ENCODE measurements around the gene CSTPP1. TPM values are rescaled to one million over a fixed set of nuclear protein-coding genes. Genes with fewer than 3 reads are reported as not detected.

Gene CSTPP1
- polyA plus RNA-seq, 1 donor (not counting 4 experiments of a cell fraction or from before 2014, with no cell fraction given), result 20.0 TPM

DNA sequence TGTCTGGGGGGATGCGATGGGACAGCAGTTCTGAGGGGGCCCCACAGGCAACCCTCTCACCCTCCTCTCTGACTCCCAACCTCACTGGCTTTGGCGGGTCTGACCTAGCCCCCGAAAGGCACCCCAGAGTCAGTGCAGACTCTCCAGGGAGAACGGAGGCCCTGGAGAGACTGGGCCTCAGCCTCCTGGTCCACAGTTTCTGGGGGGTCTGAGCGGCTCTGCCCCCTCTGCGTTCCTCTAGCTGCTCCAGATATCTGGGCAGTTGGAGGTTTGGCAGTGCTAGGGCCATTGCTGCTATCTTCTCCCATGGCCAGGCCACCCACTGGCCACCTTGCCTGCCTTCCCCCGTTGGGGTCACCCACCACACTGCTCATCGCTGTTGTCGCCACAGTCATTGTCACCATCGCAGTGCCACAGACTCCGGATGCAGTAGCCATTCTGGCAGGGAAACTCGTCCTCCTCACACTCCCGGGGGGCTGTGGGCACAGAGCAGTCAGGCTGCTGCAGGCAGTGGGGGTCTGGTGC lies 37.0 kb upstream of the CSTPP1 start:
- Histone ChIP-seq H3K4me2 (ENCODE audit: control insufficient read depth, extremely low read depth, insufficient read depth, low read depth, low read length) (no peak overlapping the region), H3K9me1 (ENCODE audit: control insufficient read depth, extremely low read depth, insufficient read depth, low read length) (no peaks in the 10 kb centered on the region), H3K4me3 (ENCODE audit: control insufficient read depth in 2 of 3, extremely low read depth in 1 of 3, insufficient read depth in 2 of 3, low read depth in 1 of 3, low read length in 3 of 3) (no peak overlapping the region), H3K9me3 (ENCODE audit: control insufficient read depth, low read depth, low read length) (no peaks in the 10 kb centered on the region), H3K4me1 (ENCODE audit: control insufficient read depth, extremely low read depth, insufficient read depth, low read length) (no peaks in the 10 kb centered on the region), H2AFZ (ENCODE audit: control insufficient read depth, low read length) (no peak overlapping the region), H3K27me3 (ENCODE audit: control insufficient read depth, extremely low read depth, insufficient read depth, low read length) (no peaks in the 10 kb centered on the region), H3K79me2 (ENCODE audit: control insufficient read depth, insufficient read depth, low read length) (no peaks in the 10 kb centered on the region), H4K20me1 (ENCODE audit: control insufficient read depth, extremely low read depth, insufficient read depth, low read length) (no peaks in the 10 kb centered on the region), H3K27ac (ENCODE audit: control insufficient read depth, insufficient read depth, low read length) (no peak overlapping the region), H3K36me3 (ENCODE audit: control insufficient read depth in 2 of 2, extremely low read depth in 1 of 2, insufficient read depth in 2 of 2, low read length in 2 of 2) (peaks cover 5 to 10% of the 10 kb centered on the region in 2 experiments), H3K9ac (ENCODE audit: control insufficient read depth, extremely low read depth, insufficient read depth, low read length) (no peak overlapping the region)
- dilution Hi-C loops (cut with MboI; ENCODE audit: extremely low pct_ligation_motif_present, low sequenced_read_pairs), result no loop called here
- DNase-seq (ENCODE audit: low read depth, low spot score) (no peak), FAIRE-seq (no peak)
- TF ChIP-seq, protein P1, sequence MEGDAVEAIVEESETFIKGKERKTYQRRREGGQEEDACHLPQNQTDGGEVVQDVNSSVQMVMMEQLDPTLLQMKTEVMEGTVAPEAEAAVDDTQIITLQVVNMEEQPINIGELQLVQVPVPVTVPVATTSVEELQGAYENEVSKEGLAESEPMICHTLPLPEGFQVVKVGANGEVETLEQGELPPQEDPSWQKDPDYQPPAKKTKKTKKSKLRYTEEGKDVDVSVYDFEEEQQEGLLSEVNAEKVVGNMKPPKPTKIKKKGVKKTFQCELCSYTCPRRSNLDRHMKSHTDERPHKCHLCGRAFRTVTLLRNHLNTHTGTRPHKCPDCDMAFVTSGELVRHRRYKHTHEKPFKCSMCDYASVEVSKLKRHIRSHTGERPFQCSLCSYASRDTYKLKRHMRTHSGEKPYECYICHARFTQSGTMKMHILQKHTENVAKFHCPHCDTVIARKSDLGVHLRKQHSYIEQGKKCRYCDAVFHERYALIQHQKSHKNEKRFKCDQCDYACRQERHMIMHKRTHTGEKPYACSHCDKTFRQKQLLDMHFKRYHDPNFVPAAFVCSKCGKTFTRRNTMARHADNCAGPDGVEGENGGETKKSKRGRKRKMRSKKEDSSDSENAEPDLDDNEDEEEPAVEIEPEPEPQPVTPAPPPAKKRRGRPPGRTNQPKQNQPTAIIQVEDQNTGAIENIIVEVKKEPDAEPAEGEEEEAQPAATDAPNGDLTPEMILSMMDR (optimal IDR thresholded peaks at IDR 0.05 in 1 of 3, IDR thresholded peaks at IDR 0.05 in 1 of 3, conservative IDR thresholded peaks at IDR 0.05 in 1 of 3; ENCODE audit: extremely low read depth in 1 of 3, insufficient read depth in 2 of 3, low read length in 3 of 3), result no peak

DNA sequence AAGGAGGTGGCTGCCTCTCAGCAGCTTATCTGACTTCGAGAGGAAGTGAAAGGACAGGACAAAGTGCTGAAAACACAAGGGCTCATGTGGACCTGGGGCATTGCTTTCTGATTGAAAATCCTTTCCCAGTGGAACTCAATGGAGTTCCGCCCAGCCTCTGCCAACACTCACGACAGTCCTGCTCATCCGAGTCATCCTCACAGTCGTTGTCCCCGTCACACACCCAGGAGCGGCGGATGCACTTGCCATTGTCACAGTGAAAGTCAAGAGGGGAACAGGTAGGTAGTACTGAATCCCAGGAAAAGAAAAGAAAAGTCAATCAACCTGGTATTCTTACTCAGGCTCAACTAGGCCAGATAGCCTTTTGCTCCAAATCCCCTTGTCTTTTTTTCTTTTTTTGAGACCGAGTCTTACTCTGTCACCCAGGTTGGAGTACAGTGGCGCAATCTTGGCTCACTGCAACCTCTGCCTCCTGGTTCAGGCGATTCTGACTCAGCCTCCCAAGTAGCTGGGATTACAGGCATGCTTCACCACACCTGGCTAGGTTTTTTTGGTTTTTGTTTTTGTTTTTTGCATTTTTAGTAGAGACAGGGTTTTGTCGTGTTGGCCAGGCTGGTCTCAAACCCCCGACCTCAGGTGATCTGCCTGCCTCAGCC lies 36.3 kb upstream of the CSTPP1 start:
- H3K9ac ChIP-seq (ENCODE audit: control insufficient read depth, extremely low read depth, insufficient read depth, low read length), result no peak overlapping the region
- no peak overlapping the region for H3K4me3 ChIP-seq (ENCODE audit: control insufficient read depth in 2 of 3, extremely low read depth in 1 of 3, insufficient read depth in 2 of 3, low read depth in 1 of 3, low read length in 3 of 3)
- dilution Hi-C loops (cut with MboI; ENCODE audit: extremely low pct_ligation_motif_present, low sequenced_read_pairs), result no loop called here
- no peaks in the 10 kb centered on the region for H3K4me1 ChIP-seq (ENCODE audit: control insufficient read depth, extremely low read depth, insufficient read depth, low read length)
- no peaks in the 10 kb centered on the region for H3K9me3 ChIP-seq (ENCODE audit: control insufficient read depth, low read depth, low read length)
- no peak for TF ChIP-seq EZH2 (IDR thresholded peaks at IDR 0.05; ENCODE audit: low read length)
- TF ChIP-seq, protein P1 (optimal IDR thresholded peaks at IDR 0.05 in 1 of 3, IDR thresholded peaks at IDR 0.05 in 1 of 3, conservative IDR thresholded peaks at IDR 0.05 in 1 of 3; ENCODE audit: extremely low read depth in 1 of 3, insufficient read depth in 2 of 3, low read length in 3 of 3), result no peak
- H2AFZ ChIP-seq (ENCODE audit: control insufficient read depth, low read length), result no peak overlapping the region
- peaks cover 5 to 10% of the 10 kb centered on the region in 2 experiments for H3K36me3 ChIP-seq (ENCODE audit: control insufficient read depth in 2 of 2, extremely low read depth in 1 of 2, insufficient read depth in 2 of 2, low read length in 2 of 2)
- no peaks in the 10 kb centered on the region for H3K9me1 ChIP-seq (ENCODE audit: control insufficient read depth, extremely low read depth, insufficient read depth, low read length)
- DNase-seq (ENCODE audit: low read depth, low spot score) (no peak), FAIRE-seq (no peak)
- H3K27ac ChIP-seq (ENCODE audit: control insufficient read depth, insufficient read depth, low read length), result no peak overlapping the region
- no peaks in the 10 kb centered on the region for H3K79me2 ChIP-seq (ENCODE audit: control insufficient read depth, insufficient read depth, low read length)
- no peaks in the 10 kb centered on the region for H4K20me1 ChIP-seq (ENCODE audit: control insufficient read depth, extremely low read depth, insufficient read depth, low read length)
- H3K4me2 ChIP-seq (ENCODE audit: control insufficient read depth, extremely low read depth, insufficient read depth, low read depth, low read length), result no peak overlapping the region
- no peaks in the 10 kb centered on the region for H3K27me3 ChIP-seq (ENCODE audit: control insufficient read depth, extremely low read depth, insufficient read depth, low read length)
